ENCODE data around the gene TGFBR3.

DNA sequence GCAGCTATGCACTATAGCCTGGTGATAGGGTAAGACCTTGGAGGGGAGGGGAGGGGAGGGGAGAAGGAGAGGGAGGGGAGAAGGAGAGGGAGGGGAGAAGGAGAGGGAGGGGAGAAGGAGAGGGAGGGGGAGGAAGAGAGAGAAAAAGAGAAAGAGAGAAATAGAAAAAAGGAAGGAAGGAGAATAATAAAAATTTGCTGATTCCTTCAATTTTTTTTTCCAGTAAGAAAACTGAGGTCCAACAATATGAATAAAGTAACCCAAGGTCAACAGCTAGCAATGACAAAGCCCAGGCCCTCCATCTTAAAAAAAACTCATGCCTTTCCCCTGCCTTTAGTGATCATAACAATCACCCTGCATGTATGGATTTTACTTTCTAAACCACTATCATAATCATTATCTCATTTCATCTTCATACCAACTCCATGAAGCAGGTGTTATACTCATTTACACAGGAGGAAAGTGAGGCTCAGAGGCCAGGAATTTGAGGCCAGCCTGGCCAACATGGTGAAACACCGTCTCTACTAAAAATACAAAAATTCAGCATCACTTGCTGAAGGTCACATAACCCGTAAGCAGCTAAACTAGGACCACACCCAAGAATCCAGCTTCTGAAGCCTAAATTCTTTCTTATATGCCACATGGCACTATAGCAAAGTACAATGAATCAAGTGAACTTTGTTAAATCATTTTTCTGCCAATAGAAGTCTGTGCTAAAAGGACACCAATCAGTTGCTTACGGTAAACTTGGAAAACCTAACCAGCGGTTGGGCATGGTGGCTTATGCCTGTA lies 39.9 kb upstream of the TGFBR3 start:
- TF ChIP-seq, protein P1, sequence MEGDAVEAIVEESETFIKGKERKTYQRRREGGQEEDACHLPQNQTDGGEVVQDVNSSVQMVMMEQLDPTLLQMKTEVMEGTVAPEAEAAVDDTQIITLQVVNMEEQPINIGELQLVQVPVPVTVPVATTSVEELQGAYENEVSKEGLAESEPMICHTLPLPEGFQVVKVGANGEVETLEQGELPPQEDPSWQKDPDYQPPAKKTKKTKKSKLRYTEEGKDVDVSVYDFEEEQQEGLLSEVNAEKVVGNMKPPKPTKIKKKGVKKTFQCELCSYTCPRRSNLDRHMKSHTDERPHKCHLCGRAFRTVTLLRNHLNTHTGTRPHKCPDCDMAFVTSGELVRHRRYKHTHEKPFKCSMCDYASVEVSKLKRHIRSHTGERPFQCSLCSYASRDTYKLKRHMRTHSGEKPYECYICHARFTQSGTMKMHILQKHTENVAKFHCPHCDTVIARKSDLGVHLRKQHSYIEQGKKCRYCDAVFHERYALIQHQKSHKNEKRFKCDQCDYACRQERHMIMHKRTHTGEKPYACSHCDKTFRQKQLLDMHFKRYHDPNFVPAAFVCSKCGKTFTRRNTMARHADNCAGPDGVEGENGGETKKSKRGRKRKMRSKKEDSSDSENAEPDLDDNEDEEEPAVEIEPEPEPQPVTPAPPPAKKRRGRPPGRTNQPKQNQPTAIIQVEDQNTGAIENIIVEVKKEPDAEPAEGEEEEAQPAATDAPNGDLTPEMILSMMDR (IDR thresholded peaks at IDR 0.05), result no peak
- TF ChIP-seq, protein P2, sequence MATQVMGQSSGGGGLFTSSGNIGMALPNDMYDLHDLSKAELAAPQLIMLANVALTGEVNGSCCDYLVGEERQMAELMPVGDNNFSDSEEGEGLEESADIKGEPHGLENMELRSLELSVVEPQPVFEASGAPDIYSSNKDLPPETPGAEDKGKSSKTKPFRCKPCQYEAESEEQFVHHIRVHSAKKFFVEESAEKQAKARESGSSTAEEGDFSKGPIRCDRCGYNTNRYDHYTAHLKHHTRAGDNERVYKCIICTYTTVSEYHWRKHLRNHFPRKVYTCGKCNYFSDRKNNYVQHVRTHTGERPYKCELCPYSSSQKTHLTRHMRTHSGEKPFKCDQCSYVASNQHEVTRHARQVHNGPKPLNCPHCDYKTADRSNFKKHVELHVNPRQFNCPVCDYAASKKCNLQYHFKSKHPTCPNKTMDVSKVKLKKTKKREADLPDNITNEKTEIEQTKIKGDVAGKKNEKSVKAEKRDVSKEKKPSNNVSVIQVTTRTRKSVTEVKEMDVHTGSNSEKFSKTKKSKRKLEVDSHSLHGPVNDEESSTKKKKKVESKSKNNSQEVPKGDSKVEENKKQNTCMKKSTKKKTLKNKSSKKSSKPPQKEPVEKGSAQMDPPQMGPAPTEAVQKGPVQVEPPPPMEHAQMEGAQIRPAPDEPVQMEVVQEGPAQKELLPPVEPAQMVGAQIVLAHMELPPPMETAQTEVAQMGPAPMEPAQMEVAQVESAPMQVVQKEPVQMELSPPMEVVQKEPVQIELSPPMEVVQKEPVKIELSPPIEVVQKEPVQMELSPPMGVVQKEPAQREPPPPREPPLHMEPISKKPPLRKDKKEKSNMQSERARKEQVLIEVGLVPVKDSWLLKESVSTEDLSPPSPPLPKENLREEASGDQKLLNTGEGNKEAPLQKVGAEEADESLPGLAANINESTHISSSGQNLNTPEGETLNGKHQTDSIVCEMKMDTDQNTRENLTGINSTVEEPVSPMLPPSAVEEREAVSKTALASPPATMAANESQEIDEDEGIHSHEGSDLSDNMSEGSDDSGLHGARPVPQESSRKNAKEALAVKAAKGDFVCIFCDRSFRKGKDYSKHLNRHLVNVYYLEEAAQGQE (IDR thresholded peaks at IDR 0.05; ENCODE audit: insufficient read depth in 1 of 2, low read depth in 2 of 2, low read length in 1 of 2), result no peak
- TF ChIP-seq POLR2AphosphoS5 (IDR thresholded peaks at IDR 0.05; ENCODE audit: low read depth, low read length), result no peak

All from Panc1 (cell line).